Esophagus muscularis mucosa (tissue), 4 donors: ENCODE measurements around the gene ASAP2. TPM values are rescaled to one million over a fixed set of nuclear protein-coding genes. Genes with fewer than 3 reads are reported as not detected.

Experiments used
- DNase-seq: peaks from one replicate; pipeline ENCODE4 v3.0.0-alpha.2; 2017; ENCODE audit errors: extremely low spot score
- H3K27ac ChIP-seq, 4 donors: fragments of 200-600 bp; sonication (generic); replicated peaks in 1 of 4; 1 replicate in 3 of 4; 2 replicates in 1 of 4; pipeline ENCODE4 v1.5.1; 2016 to 2019; ENCODE audit warnings: mild to moderate bottlenecking in 1 of 4
- H3K27me3 ChIP-seq, 4 donors: fragments of 200-600 bp; sonication (generic); one replicate each; pipeline versions ENCODE4 v1.5.1 to v1.6.0; 2016 to 2019
- H3K36me3 ChIP-seq, 4 donors: fragments of 200-600 bp; sonication (generic); one replicate each; pipeline ENCODE4 v1.5.1; 2016 to 2019
- H3K4me1 ChIP-seq, 4 donors: fragments of 200-600 bp; sonication (generic); one replicate each; pipeline ENCODE4 v1.5.1; 2016 to 2019
- H3K4me3 ChIP-seq, 4 donors: fragments of 200-600 bp; sonication (generic); 1 replicate in 2 of 4; 2 replicates in 2 of 4; pipeline ENCODE4 v1.5.1; 2016 to 2019; ENCODE audit warnings: mild to moderate bottlenecking in 4 of 4, moderate library complexity in 1 of 4
- H3K9me3 ChIP-seq, 4 donors: fragments of 200-600 bp; sonication (generic); 1 replicate in 3 of 4; 2 replicates in 1 of 4; pipeline ENCODE4 v1.5.1; 2016 to 2019
- EP300 ChIP-seq: sonication (generic); formaldehyde crosslinking; IDR thresholded peaks from one replicate; pipeline ENCODE4 v1.6.1; 2017; ENCODE audit warnings: antibody characterized with exemption
- POLR2A ChIP-seq: fragments of 450-650 bp; IDR thresholded peaks from one replicate; pipeline ENCODE4 v1.6.1; 2017; ENCODE audit warnings: antibody characterized with exemption, moderate library complexity, mild to moderate bottlenecking, low read depth
- POLR2AphosphoS5 ChIP-seq, 2 donors: sonication (generic); formaldehyde crosslinking; IDR thresholded peaks; one replicate each; pipeline ENCODE4 v1.6.1; 2017; ENCODE audit warnings: antibody characterized with exemption in 2 of 2
- WGBS: methylation state at CpG from one replicate; pipeline ENCODE4 v1.1.5; 2018; 5-methylcytosine and 5-hydroxymethylcytosine counted together
- intact Hi-C: fragments of 100-400 bp; cut with DNase I; formaldehyde crosslinking; loops from one replicate; pipeline ENCODE4 v1.15.1; 2023
- total RNA-seq, 4 donors: library from RNA; depleted of rRNA; stranded (reverse); fragments of >200 nt; gene quantifications; one replicate each; pipeline versions ENCODE4 v1.1.0 to v1.2.1, GENCODE V29; 2016
- TF ChIP-seq, protein P1 (sequence below), 3 experiments: fragments of 200-600 bp in 2 of 3; fragments of 450-650 bp in 1 of 3; sonication (generic) in 2 of 3; IDR thresholded peaks; one replicate each; pipeline ENCODE4 v1.5.1; 2017 to 2019; ENCODE audit warnings: antibody characterized with exemption in 3 of 3, mild to moderate bottlenecking in 2 of 3, moderate library complexity in 1 of 3

Gene ASAP2
- total RNA-seq, 4 donors from 2014 or later = 18.7 to 24.0 (median 21.3) TPM

DNA sequence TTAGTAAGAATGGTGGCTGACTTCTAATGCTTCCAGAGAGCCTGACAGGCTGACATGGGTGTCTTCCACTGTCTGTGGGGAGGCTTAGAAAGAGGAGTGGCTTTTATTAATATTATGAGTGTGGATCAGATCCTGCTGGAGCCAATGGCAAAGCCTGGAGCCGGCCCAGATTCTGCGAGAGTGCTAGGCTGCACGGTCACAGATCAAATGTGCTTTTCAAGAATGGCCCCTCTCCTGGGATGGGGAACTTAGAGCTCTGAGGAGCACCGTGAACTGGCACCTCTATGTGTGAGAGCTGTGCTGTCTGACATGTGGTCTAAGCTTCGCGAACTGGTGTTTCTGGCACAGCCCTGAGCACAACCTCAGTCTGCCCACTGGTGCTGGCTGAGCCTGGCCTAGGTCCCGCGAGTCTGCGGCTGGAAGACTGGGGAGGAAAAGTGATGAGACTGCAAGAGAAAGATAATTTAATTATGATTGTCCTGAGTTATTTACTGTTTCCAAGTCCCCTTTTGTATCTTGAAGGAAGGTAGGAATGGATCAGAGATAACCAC is 70.4 kb downstream of the ASAP2 start:
- intact Hi-C loops = no loop called here
- no peak overlapping the region for H3K27ac ChIP-seq
- peaks cover 28 to 38% (median 35%) of the 10 kb centered on the region in 4 donors for H3K4me1 ChIP-seq
- 85% methylated on average over 6 of the region's 9 CpGs for WGBS
- no peaks in the 10 kb centered on the region for H3K27me3 ChIP-seq
- no peak overlapping the region for H3K4me3 ChIP-seq
- TF ChIP-seq POLR2A = no peak
- TF ChIP-seq EP300 = no peak
- TF ChIP-seq, protein P1, sequence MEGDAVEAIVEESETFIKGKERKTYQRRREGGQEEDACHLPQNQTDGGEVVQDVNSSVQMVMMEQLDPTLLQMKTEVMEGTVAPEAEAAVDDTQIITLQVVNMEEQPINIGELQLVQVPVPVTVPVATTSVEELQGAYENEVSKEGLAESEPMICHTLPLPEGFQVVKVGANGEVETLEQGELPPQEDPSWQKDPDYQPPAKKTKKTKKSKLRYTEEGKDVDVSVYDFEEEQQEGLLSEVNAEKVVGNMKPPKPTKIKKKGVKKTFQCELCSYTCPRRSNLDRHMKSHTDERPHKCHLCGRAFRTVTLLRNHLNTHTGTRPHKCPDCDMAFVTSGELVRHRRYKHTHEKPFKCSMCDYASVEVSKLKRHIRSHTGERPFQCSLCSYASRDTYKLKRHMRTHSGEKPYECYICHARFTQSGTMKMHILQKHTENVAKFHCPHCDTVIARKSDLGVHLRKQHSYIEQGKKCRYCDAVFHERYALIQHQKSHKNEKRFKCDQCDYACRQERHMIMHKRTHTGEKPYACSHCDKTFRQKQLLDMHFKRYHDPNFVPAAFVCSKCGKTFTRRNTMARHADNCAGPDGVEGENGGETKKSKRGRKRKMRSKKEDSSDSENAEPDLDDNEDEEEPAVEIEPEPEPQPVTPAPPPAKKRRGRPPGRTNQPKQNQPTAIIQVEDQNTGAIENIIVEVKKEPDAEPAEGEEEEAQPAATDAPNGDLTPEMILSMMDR (IDR thresholded peaks at IDR 0.05) = no peak
- no peak for TF ChIP-seq POLR2AphosphoS5 (IDR thresholded peaks at IDR 0.05)
- no peak for DNase-seq
- H3K36me3 ChIP-seq = peaks cover 0 to 24% (median 0%) of the 10 kb centered on the region in 4 donors
- H3K9me3 ChIP-seq = no peaks in the 10 kb centered on the region

- H3K4me1 ChIP-seq = peaks cover 32 to 46% (median 37%) of the 10 kb centered on the region in 4 donors
- TF ChIP-seq POLR2A (no peak), POLR2AphosphoS5 (IDR thresholded peaks at IDR 0.05) (no peak), EP300 (no peak)
- TF ChIP-seq, protein P1 (IDR thresholded peaks at IDR 0.05) = no peak
- H3K27me3 ChIP-seq = no peaks in the 10 kb centered on the region
- no peak for DNase-seq
- 92% methylated on average over 7 of the region's 7 CpGs for WGBS
- no peak overlapping the region for H3K27ac ChIP-seq
- peaks cover 0 to 24% (median 0%) of the 10 kb centered on the region in 4 donors for H3K36me3 ChIP-seq
- intact Hi-C loops = no loop called here
- no peaks in the 10 kb centered on the region for H3K9me3 ChIP-seq
- no peak overlapping the region for H3K4me3 ChIP-seq
Observed at GRCh38 chr2:9278439-9278838, 71.8 kb downstream of the ASAP2 start.

- H3K4me3 ChIP-seq = no peak overlapping the region
- H3K4me1 ChIP-seq = peaks cover 22 to 39% (median 29%) of the 10 kb centered on the region in 4 donors
- no peak for DNase-seq
- H3K27ac ChIP-seq = no peak overlapping the region
- H3K27me3 ChIP-seq = no peaks in the 10 kb centered on the region
- H3K9me3 ChIP-seq = no peaks in the 10 kb centered on the region
- WGBS = 70% methylated on average over 10 of the region's 10 CpGs
- TF ChIP-seq POLR2AphosphoS5 (IDR thresholded peaks at IDR 0.05) = no peak
- no peak for TF ChIP-seq POLR2A
- TF ChIP-seq, protein P1 (IDR thresholded peaks at IDR 0.05) = no peak
- no peak for TF ChIP-seq EP300
- peaks cover 0 to 24% (median 0%) of the 10 kb centered on the region in 4 donors for H3K36me3 ChIP-seq
- intact Hi-C loops = no loop called here
Observed at GRCh38 chr2:9279426-9279825, 72.8 kb downstream of the ASAP2 start.

DNA sequence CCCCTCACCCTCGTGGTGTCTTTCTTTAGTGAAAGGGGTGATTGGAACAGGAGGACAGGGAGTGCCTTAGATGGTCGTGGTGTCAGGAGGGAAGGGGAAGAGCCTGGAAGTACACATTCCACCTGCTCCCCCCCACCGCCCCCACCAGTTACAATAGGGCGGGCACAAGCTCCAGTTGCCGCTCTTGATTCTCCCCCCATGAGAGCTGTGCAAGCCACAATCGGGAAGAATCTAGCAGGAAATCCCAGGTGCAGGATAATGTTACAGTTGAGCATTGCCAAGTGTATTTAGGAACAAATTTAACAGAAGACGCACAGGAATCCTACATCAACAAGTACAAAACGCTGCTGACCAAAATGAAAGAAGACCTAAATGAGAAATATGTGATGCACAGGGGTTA is 73.6 kb downstream of the ASAP2 start:
- Histone ChIP-seq H3K4me3 (no peak overlapping the region), H3K36me3 (peaks cover 0 to 24% (median 0%) of the 10 kb centered on the region in 4 donors), H3K9me3 (no peaks in the 10 kb centered on the region), H3K27me3 (no peaks in the 10 kb centered on the region), H3K4me1 (peaks cover 14 to 39% (median 24%) of the 10 kb centered on the region in 4 donors), H3K27ac (no peak overlapping the region)
- DNase-seq = no peak
- intact Hi-C loops = no loop called here
- 76% methylated on average over 8 of the region's 8 CpGs for WGBS
- TF ChIP-seq, protein P1 (IDR thresholded peaks at IDR 0.05) = no peak
- TF ChIP-seq POLR2A (no peak), POLR2AphosphoS5 (IDR thresholded peaks at IDR 0.05) (no peak), EP300 (no peak)

GRCh38 chr2:9281145-9281544 is 74.5 kb downstream of the ASAP2 start:
- Histone ChIP-seq H3K36me3 (peaks cover 0 to 24% (median 0%) of the 10 kb centered on the region in 4 donors), H3K9me3 (no peaks in the 10 kb centered on the region), H3K4me1 (peaks cover 5 to 36% (median 15%) of the 10 kb centered on the region in 4 donors), H3K27ac (no peak overlapping the region), H3K4me3 (no peak overlapping the region), H3K27me3 (no peaks in the 10 kb centered on the region)
- intact Hi-C loops = no loop called here
- TF ChIP-seq EP300 (no peak), POLR2AphosphoS5 (IDR thresholded peaks at IDR 0.05) (no peak), POLR2A (no peak)
- TF ChIP-seq, protein P1 (IDR thresholded peaks at IDR 0.05) = no peak
- WGBS = 89% methylated on average over 7 of the region's 7 CpGs
- no peak for DNase-seq
